Mesenchymal stem cell (in vitro differentiated cells and primary cell): Measurements from ENCODE around the gene ORM1.
A peak's percentile ranks its signal among the peaks of the same experiment; 100 is the strongest.

Experiments
- DNase-seq: peaks from one replicate; pipeline ENCODE4 v3.0.0-alpha.2; 2013
- H2AFZ ChIP-seq: one replicate; pipeline ENCODE4 v1.6.1; 2013; ENCODE audit warnings: low read depth, mild to moderate bottlenecking, control low read depth, inconsistent platforms, low read length, moderate library complexity
- H2AK5ac ChIP-seq: 2 replicates; pipeline ENCODE4 v1.6.1; 2013; ENCODE audit warnings: low read length, moderate library complexity, mild to moderate bottlenecking, inconsistent platforms; ENCODE audit not compliant: severe bottlenecking
- H2BK120ac ChIP-seq: one replicate; pipeline ENCODE4 v1.6.1; 2013; ENCODE audit warnings: low read depth, mild to moderate bottlenecking, inconsistent platforms, low read length, moderate library complexity
- H2BK12ac ChIP-seq, 2 experiments: one replicate each; pipeline ENCODE4 v1.6.1; 2013; ENCODE audit warnings: inconsistent platforms in 2 of 2, low read length in 2 of 2, mild to moderate bottlenecking in 2 of 2, moderate library complexity in 2 of 2, control low read depth in 1 of 2
- H2BK15ac ChIP-seq: one replicate; pipeline ENCODE4 v1.6.1; 2013; ENCODE audit warnings: mild to moderate bottlenecking, low read depth, inconsistent platforms; ENCODE audit not compliant: poor library complexity, severe bottlenecking
- H2BK5ac ChIP-seq: 2 replicates; pipeline ENCODE4 v1.6.1; 2013; ENCODE audit warnings: low read depth, mild to moderate bottlenecking, low read length, control low read depth, inconsistent platforms; ENCODE audit not compliant: poor library complexity, severe bottlenecking
- H3K14ac ChIP-seq, 2 experiments: one replicate each; pipeline ENCODE4 v1.6.1; 2013; ENCODE audit warnings: inconsistent platforms in 2 of 2, low read length in 2 of 2, control low read depth in 1 of 2, mild to moderate bottlenecking in 1 of 2, moderate library complexity in 1 of 2
- H3K18ac ChIP-seq, 2 experiments: one replicate each; pipeline ENCODE4 v1.6.1; 2013; ENCODE audit warnings: inconsistent platforms in 2 of 2, low read length in 2 of 2, control low read depth in 1 of 2, low read depth in 1 of 2, mild to moderate bottlenecking in 1 of 2
- H3K23ac ChIP-seq, 2 experiments: one replicate each; pipeline ENCODE4 v1.6.1; 2013; ENCODE audit warnings: inconsistent platforms in 2 of 2, low read length in 2 of 2, mild to moderate bottlenecking in 2 of 2, moderate library complexity in 2 of 2, control low read depth in 1 of 2
- H3K27ac ChIP-seq: 2 replicates; pipeline ENCODE4 v1.5.1; 2013; ENCODE audit warnings: mild to moderate bottlenecking, moderate library complexity, low read length, control low read depth, inconsistent platforms; ENCODE audit not compliant: poor library complexity, severe bottlenecking
- H3K27me3 ChIP-seq, 2 experiments: 2 replicates each; pipeline versions ENCODE4 v1.6.1 to v1.7.0; 2013; ENCODE audit warnings: low read length in 2 of 2, mild to moderate bottlenecking in 2 of 2, moderate library complexity in 2 of 2, control low read depth in 1 of 2, inconsistent platforms in 1 of 2; ENCODE audit not compliant: control insufficient read depth in 1 of 2, insufficient read depth in 1 of 2
- H3K36me3 ChIP-seq, 2 experiments: 2 replicates each; pipeline versions ENCODE4 v1.6.1 to v1.7.0; 2013; ENCODE audit warnings: low read length in 2 of 2, control low read depth in 1 of 2, inconsistent platforms in 1 of 2, low read depth in 1 of 2, mild to moderate bottlenecking in 1 of 2; ENCODE audit not compliant: insufficient read depth in 2 of 2, control insufficient read depth in 1 of 2
- H3K4ac ChIP-seq, 2 experiments: one replicate each; pipeline ENCODE4 v1.6.1; 2013; ENCODE audit warnings: inconsistent platforms in 2 of 2, low read length in 2 of 2, mild to moderate bottlenecking in 2 of 2, moderate library complexity in 2 of 2, control low read depth in 1 of 2, low read depth in 1 of 2
- H3K4me1 ChIP-seq: 2 replicates; pipeline ENCODE4 v1.6.1; 2013; ENCODE audit warnings: low read depth, low read length, control low read depth; ENCODE audit not compliant: control insufficient read depth, insufficient read depth
- H3K4me2 ChIP-seq: 2 replicates; pipeline ENCODE4 v1.6.1; 2013; ENCODE audit warnings: low read length, mild to moderate bottlenecking, inconsistent platforms; ENCODE audit not compliant: poor library complexity, severe bottlenecking
- H3K4me3 ChIP-seq, 2 experiments: 2 replicates each; pipeline versions ENCODE4 v1.5.1 to v1.7.0; 2013; ENCODE audit warnings: low read length in 2 of 2, mild to moderate bottlenecking in 2 of 2, control low read depth in 1 of 2, low read depth in 1 of 2; ENCODE audit not compliant: insufficient read depth in 1 of 2
- H3K79me1 ChIP-seq: replicated peaks from 2 replicates; pipeline ENCODE4 v1.6.1; 2013; ENCODE audit warnings: mild to moderate bottlenecking, control low read depth, low read length, inconsistent platforms; ENCODE audit not compliant: poor library complexity, severe bottlenecking
- H3K9ac ChIP-seq: 2 replicates; pipeline ENCODE4 v1.7.0; 2013; ENCODE audit warnings: mild to moderate bottlenecking, low read length, moderate library complexity
- H3K9me3 ChIP-seq: 2 replicates; pipeline ENCODE4 v1.7.0; 2013; ENCODE audit warnings: mild to moderate bottlenecking, low read length; ENCODE audit not compliant: control insufficient read depth
- H4K8ac ChIP-seq: one replicate; pipeline ENCODE4 v1.6.1; 2013; ENCODE audit warnings: inconsistent platforms, mild to moderate bottlenecking, low read length, moderate library complexity
- H4K91ac ChIP-seq: one replicate; pipeline ENCODE4 v1.6.1; 2013; ENCODE audit warnings: mild to moderate bottlenecking, low read length, inconsistent platforms
- WGBS: methylation state at CpG from one replicate; pipeline ENCODE4 v1.1.7; 2013; ENCODE audit warnings: mixed read lengths; 5-methylcytosine and 5-hydroxymethylcytosine counted together

Gene ORM1

GRCh38 chr9:114301798-114302565, 20.9 kb upstream of the ORM1 start:
- H4K91ac ChIP-seq, result no peak overlapping the region
- no peak overlapping the region for H3K4me2 ChIP-seq
- no peak overlapping the region for H2AFZ ChIP-seq
- H3K4ac ChIP-seq, result no peak overlapping the region
- no peak overlapping the region for H3K23ac ChIP-seq
- H2AK5ac ChIP-seq, result no peak overlapping the region
- no peak overlapping the region for H3K14ac ChIP-seq
- H2BK120ac ChIP-seq, result no peak overlapping the region
- H3K4me1 ChIP-seq, result peaks cover 3% of the 10 kb centered on the region
- DNase-seq, result no peak
- H2BK15ac ChIP-seq, result no peak overlapping the region
- no peaks in the 10 kb centered on the region for H3K27me3 ChIP-seq
- H3K9ac ChIP-seq, result no peak overlapping the region
- no peak overlapping the region for H4K8ac ChIP-seq
- no peak overlapping the region for H3K27ac ChIP-seq
- no peaks in the 10 kb centered on the region for H3K9me3 ChIP-seq
- no peak overlapping the region for H3K18ac ChIP-seq
- no peak overlapping the region for H2BK5ac ChIP-seq
- H2BK12ac ChIP-seq, result no peak overlapping the region
- no peaks in the 10 kb centered on the region for H3K79me1 ChIP-seq
- H3K4me3 ChIP-seq, result no peak overlapping the region
- H3K36me3 ChIP-seq, result peaks cover 12 to 68% of the 10 kb centered on the region in 2 experiments
- 89% methylated on average over 14 of the region's 15 CpGs for WGBS

GRCh38 chr9:114302727-114303126, 20.2 kb upstream of the ORM1 start:
- H2BK5ac ChIP-seq, result no peak overlapping the region
- H3K9ac ChIP-seq, result no peak overlapping the region
- H3K36me3 ChIP-seq, result peaks cover 12 to 75% of the 10 kb centered on the region in 2 experiments
- no peak overlapping the region for H2BK15ac ChIP-seq
- H3K27ac ChIP-seq, result no peak overlapping the region
- H3K14ac ChIP-seq, result peak overlapping the region in 1 of 2 experiments; percentile 18
- no peaks in the 10 kb centered on the region for H3K79me1 ChIP-seq
- no peak overlapping the region for H2BK12ac ChIP-seq
- H2AFZ ChIP-seq, result no peak overlapping the region
- no peak overlapping the region for H4K8ac ChIP-seq
- DNase-seq, result no peak
- peaks cover 3% of the 10 kb centered on the region for H3K4me1 ChIP-seq
- no peak overlapping the region for H3K4ac ChIP-seq
- no peak overlapping the region for H2BK120ac ChIP-seq
- no peak overlapping the region for H3K4me3 ChIP-seq
- no peak overlapping the region for H3K18ac ChIP-seq
- H2AK5ac ChIP-seq, result no peak overlapping the region
- H3K4me2 ChIP-seq, result no peak overlapping the region
- no peak overlapping the region for H4K91ac ChIP-seq
- no peaks in the 10 kb centered on the region for H3K27me3 ChIP-seq
- H3K9me3 ChIP-seq, result no peaks in the 10 kb centered on the region
- H3K23ac ChIP-seq, result no peak overlapping the region
- WGBS, result 96% methylated on average over 6 of the region's 6 CpGs

GRCh38 chr9:114303571-114303970, 19.3 kb upstream of the ORM1 start:
- Histone ChIP-seq H3K18ac (no peak overlapping the region), H3K4me1 (peaks cover 3% of the 10 kb centered on the region), H3K4ac (no peak overlapping the region), H2BK120ac (no peak overlapping the region), H3K14ac (no peak overlapping the region), H2AK5ac (no peak overlapping the region), H4K8ac (no peak overlapping the region), H2BK5ac (no peak overlapping the region), H2BK12ac (no peak overlapping the region), H3K4me3 (no peak overlapping the region), H4K91ac (no peak overlapping the region), H3K36me3 (peaks cover 12 to 83% of the 10 kb centered on the region in 2 experiments), H2BK15ac (no peak overlapping the region), H2AFZ (no peak overlapping the region), H3K23ac (no peak overlapping the region), H3K9me3 (no peaks in the 10 kb centered on the region), H3K9ac (no peak overlapping the region), H3K27me3 (no peaks in the 10 kb centered on the region), H3K4me2 (no peak overlapping the region), H3K79me1 (no peaks in the 10 kb centered on the region), H3K27ac (no peak overlapping the region)
- 87% methylated on average over 5 of the region's 5 CpGs for whole genome bisulfite sequencing
- DNase-seq, result no peak

- Histone ChIP-seq H4K91ac (no peak overlapping the region), H3K27ac (no peak overlapping the region), H3K4me3 (no peak overlapping the region), H3K14ac (no peak overlapping the region), H2BK120ac (no peak overlapping the region), H3K4me1 (peaks cover 3% of the 10 kb centered on the region), H3K9me3 (no peaks in the 10 kb centered on the region), H3K27me3 (no peaks in the 10 kb centered on the region), H3K36me3 (peaks cover 12 to 86% of the 10 kb centered on the region in 2 experiments), H3K23ac (no peak overlapping the region), H3K18ac (no peak overlapping the region), H2BK12ac (no peak overlapping the region), H2BK5ac (no peak overlapping the region), H2AK5ac (no peak overlapping the region), H2AFZ (no peak overlapping the region), H3K9ac (no peak overlapping the region), H4K8ac (no peak overlapping the region), H3K4ac (no peak overlapping the region), H3K79me1 (no peaks in the 10 kb centered on the region), H2BK15ac (no peak overlapping the region), H3K4me2 (no peak overlapping the region)
- DNase-seq, result no peak
- WGBS, result 94% methylated on average over 3 of the region's 4 CpGs
Measured at GRCh38 chr9:114303977-114304376, 18.9 kb upstream of the ORM1 start.
